Kidney epithelial cell (primary cell): ENCODE measurements around the gene ZNF79. TPM values are rescaled to one million over a fixed set of nuclear protein-coding genes. Genes with fewer than 3 reads are reported as not detected.

Source experiments
- DNase-seq: peaks from one replicate; pipeline ENCODE4 v3.0.0-alpha.2; 2010; ENCODE audit warnings: low read depth
- H3K27me3 ChIP-seq: 2 replicates; pipeline ENCODE4 v1.6.0; 2011; ENCODE audit warnings: low read length; ENCODE audit not compliant: control insufficient read depth, insufficient read depth
- H3K36me3 ChIP-seq: 2 replicates; pipeline ENCODE4 v1.5.1; 2011; ENCODE audit warnings: low read length; ENCODE audit not compliant: control insufficient read depth, insufficient read depth
- H3K4me3 ChIP-seq: 2 replicates; pipeline ENCODE4 v1.5.1; 2011; ENCODE audit warnings: low read depth, mild to moderate bottlenecking, control low read depth, low read length
- total RNA-seq: library from RNA; depleted of rRNA; stranded (reverse); fragments of >200 nt; gene quantifications from 2 replicates; pipeline ENCODE4 v1.2.3, GENCODE V29; 2015
- TF ChIP-seq, protein P1 (sequence below): IDR thresholded peaks from 2 replicates; pipeline ENCODE4 v1.5.1; 2011; ENCODE audit warnings: mild to moderate bottlenecking, moderate library complexity, low read length, control low read depth, inconsistent platforms; ENCODE audit not compliant: insufficient read depth, poor library complexity, severe bottlenecking

ZNF79 gene
- total RNA-seq, 1 donor from 2014 or later = 5.7 TPM

DNA sequence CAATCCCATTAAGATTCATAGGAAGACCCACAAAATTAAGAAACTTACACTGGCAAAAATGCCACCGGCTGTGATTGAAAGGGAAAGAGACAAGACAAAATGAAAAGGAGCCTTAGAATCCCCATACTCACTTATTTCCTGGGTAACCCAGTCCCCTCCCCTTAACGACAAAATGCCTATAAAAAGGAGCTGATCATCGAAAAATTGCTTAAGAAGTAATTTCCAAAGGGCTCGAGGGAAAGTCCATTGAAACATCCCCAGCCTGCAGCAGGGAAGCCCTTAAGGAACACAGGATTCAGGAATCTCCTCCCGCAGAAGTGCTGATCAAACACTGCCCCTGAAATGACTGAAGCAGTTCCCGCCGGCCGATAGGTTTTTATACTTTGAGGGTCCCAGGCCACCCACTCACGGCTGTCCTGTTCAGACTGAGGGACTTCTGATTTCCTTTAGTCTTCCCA lies 677 bp upstream of the ZNF79 start:
- TF ChIP-seq, protein P1, sequence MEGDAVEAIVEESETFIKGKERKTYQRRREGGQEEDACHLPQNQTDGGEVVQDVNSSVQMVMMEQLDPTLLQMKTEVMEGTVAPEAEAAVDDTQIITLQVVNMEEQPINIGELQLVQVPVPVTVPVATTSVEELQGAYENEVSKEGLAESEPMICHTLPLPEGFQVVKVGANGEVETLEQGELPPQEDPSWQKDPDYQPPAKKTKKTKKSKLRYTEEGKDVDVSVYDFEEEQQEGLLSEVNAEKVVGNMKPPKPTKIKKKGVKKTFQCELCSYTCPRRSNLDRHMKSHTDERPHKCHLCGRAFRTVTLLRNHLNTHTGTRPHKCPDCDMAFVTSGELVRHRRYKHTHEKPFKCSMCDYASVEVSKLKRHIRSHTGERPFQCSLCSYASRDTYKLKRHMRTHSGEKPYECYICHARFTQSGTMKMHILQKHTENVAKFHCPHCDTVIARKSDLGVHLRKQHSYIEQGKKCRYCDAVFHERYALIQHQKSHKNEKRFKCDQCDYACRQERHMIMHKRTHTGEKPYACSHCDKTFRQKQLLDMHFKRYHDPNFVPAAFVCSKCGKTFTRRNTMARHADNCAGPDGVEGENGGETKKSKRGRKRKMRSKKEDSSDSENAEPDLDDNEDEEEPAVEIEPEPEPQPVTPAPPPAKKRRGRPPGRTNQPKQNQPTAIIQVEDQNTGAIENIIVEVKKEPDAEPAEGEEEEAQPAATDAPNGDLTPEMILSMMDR = no peak

DNA sequence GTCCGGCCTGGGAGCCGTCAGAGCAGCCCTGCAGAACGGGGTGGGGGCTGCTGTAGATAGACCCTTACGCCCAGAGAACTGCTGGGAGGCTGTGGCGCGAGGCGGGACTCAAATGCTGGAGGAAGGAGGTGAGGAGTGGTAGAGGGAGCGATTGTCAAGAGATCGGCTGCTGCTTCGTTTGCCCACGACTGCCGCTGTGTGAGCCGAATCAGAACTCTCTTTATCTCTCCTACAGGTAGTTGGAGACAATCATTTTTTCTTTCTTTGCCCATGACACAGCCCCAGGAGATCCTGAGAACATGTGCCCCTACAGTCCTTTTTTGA lies 456 bp downstream of the ZNF79 start:
- DNase-seq = no peak
- Histone ChIP-seq H3K27me3 (no peaks in the 10 kb centered on the region), H3K36me3 (no peaks in the 10 kb centered on the region), H3K4me3 (peak overlapping the region; percentile 90)
- TF ChIP-seq, protein P1 = no peak

More for the DNA sequence above, 677 bp upstream of the ZNF79 start:
- no peak for DNase-seq
- H3K4me3 ChIP-seq = peak overlapping the region; percentile 90
- H3K36me3 ChIP-seq = no peaks in the 10 kb centered on the region
- no peaks in the 10 kb centered on the region for H3K27me3 ChIP-seq

DNA sequence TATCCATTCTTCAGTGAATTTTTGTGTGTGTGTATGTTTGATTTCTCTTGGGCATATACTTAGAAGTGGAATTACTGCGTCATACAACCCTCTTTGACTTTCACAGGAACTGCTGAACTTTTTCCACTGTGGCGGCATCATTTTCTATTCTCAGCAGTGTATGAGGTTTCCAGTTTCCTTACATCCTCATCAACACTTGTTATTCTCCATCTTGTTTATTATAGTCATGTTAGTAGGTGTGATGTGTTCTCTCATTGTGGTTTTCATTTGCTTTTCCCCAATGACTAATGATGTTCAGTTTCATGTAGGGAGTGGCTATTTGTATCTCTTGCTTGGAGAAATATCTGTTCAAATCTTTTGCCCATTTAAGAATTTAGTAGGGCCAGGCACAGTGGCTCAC lies 2.6 kb downstream of the ZNF79 start:
- Histone ChIP-seq H3K4me3 (no peak overlapping the region), H3K36me3 (no peaks in the 10 kb centered on the region), H3K27me3 (no peaks in the 10 kb centered on the region)
- TF ChIP-seq, protein P1 = no peak
- no peak for DNase-seq

DNA sequence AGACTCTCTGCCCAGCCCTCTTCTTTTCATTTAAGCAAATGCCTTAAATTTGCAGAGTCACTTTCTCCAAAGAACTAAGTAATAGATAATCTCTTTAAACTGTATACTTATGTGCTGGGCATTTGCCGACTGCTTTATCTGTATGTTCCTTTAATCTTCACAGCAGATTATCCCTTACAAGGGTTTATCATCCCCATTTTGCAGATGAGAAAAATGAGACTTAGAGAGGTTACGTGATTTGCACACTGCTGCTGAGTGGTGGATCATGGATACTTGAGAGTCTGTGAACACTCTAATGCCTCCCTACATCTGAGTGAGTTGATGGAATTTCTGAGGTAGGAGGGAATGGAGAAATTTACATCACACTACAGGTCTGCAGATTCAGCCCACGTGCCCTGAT lies 4.2 kb downstream of the ZNF79 start:
- TF ChIP-seq, protein P1 = no peak
- H3K27me3 ChIP-seq = no peaks in the 10 kb centered on the region
- H3K4me3 ChIP-seq = no peak overlapping the region
- no peak for DNase-seq
- H3K36me3 ChIP-seq = no peaks in the 10 kb centered on the region

DNA sequence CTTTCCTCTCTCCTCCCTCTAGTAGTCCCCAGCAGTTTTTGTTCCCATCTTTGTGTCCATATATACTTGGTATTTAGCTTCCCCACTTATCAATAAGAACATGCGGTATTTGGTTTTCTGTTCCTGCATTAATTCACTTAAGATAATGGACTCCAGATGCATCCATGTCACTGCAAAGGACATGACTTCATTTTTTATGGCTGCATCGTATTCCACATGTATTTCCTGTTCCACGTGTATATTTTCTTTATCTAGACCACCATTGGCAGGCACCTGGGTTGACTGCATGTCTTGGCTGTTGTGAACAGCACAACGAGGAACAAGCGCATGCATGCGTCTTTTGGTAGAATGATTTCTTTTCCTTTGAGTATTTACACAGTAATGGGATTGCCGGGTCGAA lies 6.2 kb downstream of the ZNF79 start:
- H3K27me3 ChIP-seq = no peaks in the 10 kb centered on the region
- TF ChIP-seq, protein P1 = no peak
- H3K4me3 ChIP-seq = no peak overlapping the region
- peaks cover 4% of the 10 kb centered on the region for H3K36me3 ChIP-seq
- DNase-seq = no peak

DNA sequence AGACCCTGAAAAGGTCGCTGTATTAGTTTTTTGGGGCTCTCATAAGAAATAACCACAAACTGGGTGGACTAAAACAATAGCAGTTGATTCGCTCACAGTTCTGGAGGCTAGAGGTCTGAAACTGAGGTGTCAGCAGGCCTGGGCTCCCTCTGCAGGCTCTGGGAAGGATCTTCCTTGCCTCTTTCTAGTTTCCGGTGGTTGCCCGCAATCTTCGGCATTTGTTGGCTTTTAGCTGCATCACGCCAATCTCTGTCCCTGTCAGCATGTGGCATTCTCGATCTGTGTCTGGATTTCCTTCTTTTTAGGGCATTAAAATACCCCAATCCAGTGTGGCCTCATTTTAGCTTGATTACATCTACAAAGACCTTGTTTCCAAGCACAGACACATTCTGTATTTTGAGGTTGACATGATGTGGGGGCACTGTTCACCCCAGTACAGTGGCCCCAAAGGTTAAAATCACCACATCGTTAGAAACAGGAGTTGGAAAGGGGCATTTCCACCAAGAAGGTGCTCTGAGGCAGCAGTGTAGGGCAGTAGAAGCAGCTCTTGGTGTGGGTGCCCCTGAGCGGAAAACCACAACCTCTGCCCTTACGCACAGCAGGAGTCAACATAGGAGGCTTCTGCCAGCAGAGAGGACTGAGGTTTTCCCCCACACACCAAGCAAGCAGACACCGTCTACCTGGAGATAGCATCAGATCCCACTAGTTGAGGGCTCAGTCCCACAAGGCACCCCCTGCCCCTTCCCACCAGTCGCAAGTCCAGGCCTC lies 13.5 kb downstream of the ZNF79 start:
- TF ChIP-seq, protein P1 = no peak
- H3K36me3 ChIP-seq = peaks cover 10% of the 10 kb centered on the region
- DNase-seq = no peak

More for the DNA sequence above, 13.5 kb downstream of the ZNF79 start:
- Histone ChIP-seq H3K27me3 (no peaks in the 10 kb centered on the region), H3K4me3 (no peak overlapping the region)
